Myocyte (in vitro differentiated cells): ENCODE data around the gene ENTHD1. TPM values are rescaled to one million over a fixed set of nuclear protein-coding genes. Genes with fewer than 3 reads are reported as not detected.
A peak's percentile ranks its signal among the peaks of the same experiment; 100 is the strongest.
"Not testable (repeated sequence)": the region's sequence is repeated elsewhere in the genome, so short reads cannot be mapped to it uniquely, and the experiment has no call there.

Experiments
- DNase-seq: peaks from one replicate; pipeline ENCODE4 v3.0.0-alpha.2; 2012; ENCODE audit warnings: low read depth
- total RNA-seq: library from RNA; depleted of rRNA; stranded (reverse); fragments of >200 nt; gene quantifications from 2 replicates; pipeline ENCODE4 v1.2.3, GENCODE V29; 2014

The ENTHD1 gene
- total RNA-seq, 1 donor from 2014 or later: not detected

DNA sequence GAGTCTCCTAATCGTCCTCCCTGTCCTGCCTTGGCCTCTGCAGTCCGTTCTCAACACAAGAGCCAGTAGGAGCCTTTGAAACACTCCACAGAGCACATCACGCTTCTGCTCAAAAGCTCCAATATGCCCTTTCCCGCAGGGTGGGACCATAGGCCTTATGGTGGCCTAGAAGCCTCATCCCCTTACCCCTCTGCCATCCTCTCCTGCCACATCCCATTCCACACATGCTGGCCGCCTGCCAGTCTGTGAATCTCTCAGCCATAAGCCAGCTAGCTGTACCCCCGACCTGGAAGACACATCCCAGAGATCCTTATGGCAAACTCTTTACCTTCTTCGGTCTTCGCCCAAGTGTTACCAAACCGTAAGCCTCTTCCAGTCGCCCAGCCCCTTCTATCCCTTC lies 157.8 kb downstream of the ENTHD1 start:
- no peak for DNase-seq

DNA sequence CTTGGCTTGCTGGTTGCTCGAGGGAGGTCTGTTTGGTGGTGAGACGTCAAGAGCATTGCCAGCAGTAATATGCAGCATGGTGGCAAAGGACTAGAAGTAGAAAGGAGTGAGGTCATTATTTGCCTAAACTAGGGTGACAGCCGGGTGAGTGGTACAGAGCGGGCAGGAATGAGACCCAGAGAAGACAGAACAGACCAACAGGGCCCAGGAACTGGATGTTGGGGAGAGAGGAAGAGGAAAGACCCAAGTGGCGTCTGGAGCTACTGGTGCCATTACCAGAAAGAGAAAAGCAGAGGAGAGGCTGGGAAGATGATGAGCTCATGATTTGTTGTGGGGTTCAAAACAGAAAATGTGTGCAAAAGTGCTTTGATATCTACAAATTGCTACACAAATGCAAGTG lies 158.7 kb downstream of the ENTHD1 start:
- DNase-seq: no peak

DNA sequence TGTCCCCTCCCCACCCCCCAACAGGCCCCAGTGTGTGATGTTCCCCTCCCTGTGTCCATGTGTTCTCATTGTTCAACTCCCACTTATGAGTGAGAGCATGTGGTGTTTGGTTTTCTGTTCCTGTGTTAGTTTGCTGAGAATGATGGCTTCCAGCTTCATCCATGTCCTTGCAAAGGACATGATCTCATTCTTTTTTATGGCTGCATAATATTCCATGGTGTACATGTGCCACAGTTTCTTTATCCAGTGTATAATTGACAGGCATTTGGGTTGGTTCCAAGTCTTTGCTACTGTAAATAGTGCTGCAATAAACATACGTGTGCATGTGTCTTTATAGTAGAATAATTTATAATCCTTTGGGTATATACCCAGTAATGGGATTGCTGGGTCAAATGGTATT lies 159.5 kb downstream of the ENTHD1 start:
- not testable (repeated sequence) for DNase-seq

DNA sequence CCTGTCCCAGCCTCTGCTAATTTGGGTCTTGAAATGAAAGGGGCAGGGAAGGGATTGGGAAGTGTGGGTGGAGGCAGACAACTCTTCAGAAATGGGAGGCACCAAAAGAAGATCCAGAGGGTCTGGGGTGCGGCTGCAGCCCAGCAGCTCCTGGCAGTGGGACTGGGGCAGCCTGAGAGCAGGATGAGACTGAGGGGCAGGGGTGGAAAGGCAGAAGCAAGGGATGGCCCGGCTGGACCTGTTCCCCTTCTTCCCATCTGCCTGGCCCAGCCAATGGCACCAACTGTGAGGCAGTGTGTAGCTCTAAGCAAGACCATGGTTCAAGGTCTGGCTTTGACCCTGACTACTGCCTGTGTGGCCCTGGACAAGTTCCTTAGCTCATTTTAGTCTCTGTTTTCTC lies 160.4 kb downstream of the ENTHD1 start:
- no peak for DNase-seq

DNA sequence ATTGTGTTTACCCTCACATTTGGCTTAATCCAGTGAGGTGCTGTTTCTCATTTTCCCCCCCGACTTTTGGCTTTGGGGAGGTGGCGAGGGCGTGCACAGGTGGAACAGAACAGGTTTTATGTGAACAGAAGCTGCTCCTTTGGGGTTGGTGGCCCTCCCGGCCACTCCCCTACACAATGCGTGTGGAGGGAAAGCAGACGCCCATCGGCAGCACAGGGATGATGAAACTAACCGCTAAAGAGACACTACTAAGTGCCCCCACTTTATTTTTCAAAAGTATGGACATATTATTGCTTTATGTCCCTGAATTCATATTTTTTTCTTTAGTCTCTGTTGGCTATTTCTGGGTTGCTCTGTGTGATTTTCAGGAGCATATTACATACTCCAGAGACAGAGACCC lies 160.9 kb downstream of the ENTHD1 start:
- DNase-seq: no peak

DNA sequence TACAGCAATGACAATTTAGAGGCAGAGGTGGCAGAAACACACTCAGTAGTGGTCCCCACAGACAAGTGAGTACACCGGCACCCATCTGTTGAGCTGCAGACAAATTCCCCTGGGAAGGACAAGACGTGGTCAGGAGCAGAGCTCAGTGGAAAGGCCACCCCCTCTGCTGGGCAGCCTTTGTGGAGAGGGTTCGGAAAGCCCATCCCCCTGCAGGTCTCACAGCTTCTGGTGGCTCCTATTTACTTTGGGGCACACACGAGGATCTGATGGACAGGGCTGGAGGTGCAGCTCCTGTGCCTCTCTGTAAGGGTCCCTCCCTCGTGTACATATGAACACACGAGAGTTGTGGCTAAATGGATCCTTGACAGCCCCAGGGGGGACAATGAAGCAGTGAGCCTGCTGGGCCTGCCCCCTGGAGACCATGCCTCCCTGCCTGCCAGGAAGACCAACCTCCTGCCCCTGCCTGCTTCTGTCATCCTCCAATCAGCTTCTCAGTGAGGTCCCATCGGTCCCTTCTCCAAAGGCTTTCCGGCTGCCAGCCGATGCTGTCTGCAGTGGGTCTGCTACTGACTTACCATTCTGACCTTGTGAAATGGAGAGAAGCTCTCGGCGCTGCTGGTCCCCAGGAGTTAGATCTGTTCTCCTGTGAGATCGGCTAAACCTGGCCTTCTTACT lies 161.5 kb downstream of the ENTHD1 start:
- DNase-seq: no peak

DNA sequence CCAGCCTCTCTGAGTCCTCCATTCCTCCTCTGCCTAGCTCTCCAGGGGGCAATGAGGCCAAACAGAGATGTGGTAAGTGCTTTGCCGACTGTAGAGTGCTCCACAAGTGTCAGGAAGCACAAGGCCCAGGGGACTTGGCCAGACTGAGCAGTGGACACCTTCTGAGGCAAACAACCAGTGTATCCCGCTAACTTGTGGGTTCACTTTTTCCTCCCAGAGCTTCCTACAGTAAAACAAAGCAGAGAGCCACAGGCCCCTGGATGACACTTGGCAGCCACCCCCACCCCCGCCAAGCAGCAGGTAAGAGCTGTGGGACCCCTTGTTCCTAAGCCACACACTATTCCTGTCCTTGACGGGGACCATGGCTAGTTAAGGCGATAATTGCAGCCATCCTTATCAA lies 162.1 kb downstream of the ENTHD1 start:
- DNase-seq: no peak

DNA sequence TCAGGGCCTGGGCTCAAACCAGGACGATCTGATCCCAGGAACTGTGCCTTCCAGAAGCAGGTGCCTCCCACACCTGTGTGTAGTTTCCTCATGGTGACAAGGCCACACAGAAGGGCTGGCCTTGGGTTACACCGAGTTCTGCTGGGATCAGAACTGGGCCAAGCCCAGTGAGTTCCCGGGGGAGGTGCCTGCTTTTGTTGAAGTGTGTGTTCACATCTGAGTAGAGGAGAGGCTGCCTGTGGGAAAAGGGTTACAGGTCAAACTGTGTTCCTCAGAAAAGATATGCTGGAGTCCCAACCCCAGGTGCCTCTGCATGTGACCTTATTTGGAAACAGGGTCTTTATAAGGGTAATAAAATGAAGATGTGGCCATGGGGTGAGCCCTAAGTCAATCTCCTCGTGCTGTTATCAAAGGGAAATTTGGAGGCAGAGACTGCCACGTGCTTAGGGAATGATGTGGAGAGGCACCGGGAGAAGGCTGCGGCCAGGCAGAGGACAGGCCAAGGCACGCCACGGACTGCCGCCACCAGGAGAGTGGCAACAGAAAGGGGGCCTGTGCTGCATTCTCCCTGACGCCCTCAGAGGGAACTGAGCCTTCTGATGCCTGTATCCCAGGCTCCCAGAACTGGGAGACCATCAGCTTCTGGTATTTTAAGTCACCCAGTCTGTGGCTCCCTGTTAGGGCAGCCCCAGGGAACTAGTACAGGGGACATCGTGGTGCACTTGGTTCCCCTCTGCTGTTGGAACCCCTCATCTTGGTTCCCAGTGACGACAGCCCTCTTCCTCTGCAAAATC lies 164.2 kb downstream of the ENTHD1 start:
- no peak for DNase-seq

DNA sequence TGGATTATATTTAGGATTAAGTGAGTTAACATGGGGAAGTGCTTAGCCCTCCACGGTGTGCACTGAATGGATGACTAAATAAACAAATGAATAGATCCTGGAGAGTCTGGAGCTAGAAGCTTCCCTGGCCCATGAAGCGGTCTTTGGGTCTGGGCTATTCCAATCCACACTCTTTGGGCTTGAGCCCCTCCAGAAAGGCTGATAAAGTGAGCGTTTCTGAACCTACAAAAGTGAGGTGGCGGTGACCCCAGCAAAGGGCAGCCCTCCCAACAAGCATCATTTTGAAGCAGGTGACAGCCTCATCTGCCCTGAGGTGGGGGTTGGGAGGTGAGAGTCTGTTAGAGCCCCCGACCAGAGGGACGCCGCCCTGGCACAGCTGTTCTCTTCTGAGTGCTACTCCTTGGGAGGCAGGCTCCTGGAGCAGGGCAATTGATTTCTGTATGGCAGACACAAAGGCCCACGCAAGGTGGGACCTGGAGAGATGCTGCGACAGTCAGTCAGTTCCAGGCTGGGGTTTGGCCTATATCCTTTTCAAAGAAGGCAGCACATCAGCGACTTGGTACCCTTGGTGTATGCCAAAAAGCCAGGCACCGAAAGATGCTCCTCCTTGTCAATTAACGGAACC lies 165.2 kb downstream of the ENTHD1 start:
- no peak for DNase-seq

DNA sequence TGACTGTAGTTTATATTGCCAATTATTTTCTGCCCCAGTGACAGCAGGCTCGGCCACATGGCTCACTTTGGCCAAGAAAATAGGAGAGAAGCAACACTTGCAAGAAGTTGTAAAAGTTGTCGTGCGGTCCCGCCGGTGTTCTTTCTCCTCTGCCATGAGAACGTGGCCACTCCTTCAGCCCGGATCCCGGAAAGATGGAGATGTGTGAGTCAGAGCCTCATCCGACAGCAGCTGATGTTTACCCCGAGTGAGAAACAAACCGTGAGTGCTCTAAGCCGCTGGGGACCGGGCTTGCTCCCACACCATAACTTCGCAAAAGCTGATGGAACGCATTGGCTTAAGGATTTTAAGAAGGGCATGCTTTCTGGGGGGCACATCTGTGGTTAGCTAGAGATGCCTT lies 166.0 kb downstream of the ENTHD1 start:
- DNase-seq: peak; percentile 29

DNA sequence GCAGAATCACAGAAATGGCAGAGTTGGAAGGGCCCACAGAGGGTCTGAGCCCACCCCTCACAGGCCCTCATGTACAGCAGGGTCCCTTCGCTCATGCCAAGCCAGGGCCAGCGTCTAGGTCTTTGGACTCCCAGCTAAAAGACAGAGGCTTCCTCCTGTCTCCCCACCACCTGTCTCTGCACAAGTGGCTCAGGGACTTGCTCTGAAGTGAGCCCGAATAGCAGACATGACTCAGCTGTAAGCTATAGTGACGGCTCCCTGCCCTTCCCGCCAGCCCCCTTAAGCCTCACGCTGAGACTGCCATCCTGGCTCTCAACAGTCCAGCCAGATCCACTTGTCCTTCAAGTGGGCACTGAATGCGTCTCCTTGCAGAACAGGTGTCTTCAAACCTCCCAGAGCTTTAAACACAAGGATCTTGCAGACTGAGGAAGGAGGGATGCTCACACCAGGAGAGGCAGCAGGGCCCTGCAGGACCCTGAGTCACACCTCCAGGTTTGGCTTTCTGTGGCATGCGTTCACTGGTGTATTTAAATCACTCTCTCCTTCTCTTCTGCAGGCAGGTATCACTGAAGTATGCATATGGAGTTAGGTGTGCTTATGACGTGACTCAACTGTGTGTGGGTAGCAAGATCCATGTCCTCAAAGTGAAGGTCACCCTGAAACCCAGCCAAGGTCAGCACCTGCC lies 168.1 kb downstream of the ENTHD1 start:
- no peak for DNase-seq

DNA sequence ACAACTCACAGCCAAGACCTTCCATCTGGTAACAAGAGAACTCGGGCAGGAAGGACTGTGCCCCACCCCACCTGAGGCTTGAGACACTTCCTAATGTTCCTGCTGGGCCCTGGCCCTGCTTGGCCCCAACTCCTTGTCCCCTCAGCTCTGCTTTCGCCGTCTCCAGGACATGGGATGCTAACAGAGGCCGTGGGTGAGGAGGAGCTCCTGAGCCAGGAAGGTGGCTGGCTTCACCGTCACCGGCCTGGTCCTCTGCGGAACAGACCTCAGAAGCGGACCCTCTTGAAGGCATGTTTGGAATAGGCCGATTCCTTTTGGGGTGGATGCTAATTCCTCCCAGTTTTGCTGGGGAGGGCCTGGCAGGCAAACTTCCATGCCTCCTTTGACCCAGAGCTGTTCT lies 168.7 kb downstream of the ENTHD1 start:
- DNase-seq: no peak

DNA sequence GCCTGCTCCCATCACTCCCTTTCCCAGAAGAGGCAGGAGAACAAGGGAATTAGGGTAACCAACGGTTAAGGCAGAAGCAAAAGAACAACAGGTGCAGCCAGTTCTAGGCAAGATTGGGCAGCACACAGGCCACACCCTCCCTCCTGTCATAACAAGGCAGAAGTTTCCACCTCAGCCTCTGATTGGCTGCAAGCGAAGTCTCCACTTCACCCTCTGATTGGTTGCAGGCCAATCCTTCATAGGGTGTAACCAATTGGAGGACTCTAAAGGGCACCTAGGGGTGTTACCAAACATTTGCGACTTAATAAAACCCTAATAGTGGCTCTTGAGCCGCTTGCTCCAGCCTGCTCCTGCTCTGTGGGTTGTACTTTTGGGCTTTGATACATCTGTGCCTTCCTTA lies 169.2 kb downstream of the ENTHD1 start:
- DNase-seq: peak; percentile 18

DNA sequence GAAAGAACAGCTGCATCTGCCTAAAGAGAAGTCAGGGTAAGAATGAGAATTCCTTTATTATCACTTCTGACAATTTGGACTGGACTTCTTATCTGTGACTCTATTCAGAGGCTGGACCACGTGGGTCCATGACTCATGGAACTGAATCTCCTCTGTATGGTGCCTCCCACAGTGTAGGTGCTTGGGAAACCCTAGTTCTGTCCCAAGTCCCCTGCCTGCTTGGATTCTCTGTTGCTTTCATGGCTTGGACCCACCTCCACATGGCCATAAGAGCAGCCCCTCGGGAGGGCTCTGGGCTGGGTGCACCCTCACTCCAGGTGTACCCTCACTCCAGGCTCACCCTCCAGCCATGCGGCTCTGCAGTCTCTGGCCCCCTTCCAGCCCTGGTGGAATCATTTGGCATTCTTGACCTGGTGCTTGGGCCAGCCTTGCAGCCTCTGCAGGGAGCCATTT lies 169.6 kb downstream of the ENTHD1 start:
- DNase-seq: no peak

DNA sequence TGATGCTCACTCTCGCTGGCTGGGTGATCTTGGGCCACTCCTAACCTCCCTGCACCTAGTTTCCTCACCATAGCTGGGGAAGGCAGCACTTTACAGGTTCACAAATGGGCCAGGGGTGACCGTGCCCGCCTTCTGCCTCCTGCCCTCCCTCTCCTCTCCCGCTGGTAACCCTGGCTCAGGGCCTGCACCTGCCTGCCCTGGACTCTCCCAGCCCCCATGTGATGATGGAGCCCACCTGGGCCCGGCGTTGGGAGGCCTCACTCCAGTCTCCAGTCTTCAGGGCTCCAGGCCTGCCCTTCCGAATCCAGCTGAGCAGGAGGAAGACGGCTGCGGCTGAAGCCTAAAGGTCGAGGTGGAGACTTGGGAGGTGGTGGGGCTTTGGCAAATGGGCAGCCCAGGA lies 170.1 kb downstream of the ENTHD1 start:
- no peak for DNase-seq

DNA sequence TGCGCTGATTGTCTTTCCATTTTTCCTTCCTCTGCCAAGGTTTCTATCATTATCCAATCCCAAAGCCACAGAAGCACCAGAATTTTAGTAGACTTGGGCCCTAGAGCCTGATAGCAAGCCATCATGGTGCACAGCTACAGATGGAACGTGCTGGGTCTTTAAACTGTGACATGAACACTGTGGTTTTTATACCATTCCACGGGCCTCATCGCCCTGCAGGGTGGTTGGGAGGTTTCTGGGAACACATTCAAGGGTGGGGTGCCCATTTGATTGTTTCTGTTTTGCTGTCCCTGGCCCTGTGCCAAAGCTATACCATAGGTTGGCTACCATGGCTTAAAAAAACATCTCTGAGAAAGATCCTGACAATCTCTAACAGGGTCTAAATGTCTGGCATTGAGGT lies 171.1 kb downstream of the ENTHD1 start:
- DNase-seq: no peak

DNA sequence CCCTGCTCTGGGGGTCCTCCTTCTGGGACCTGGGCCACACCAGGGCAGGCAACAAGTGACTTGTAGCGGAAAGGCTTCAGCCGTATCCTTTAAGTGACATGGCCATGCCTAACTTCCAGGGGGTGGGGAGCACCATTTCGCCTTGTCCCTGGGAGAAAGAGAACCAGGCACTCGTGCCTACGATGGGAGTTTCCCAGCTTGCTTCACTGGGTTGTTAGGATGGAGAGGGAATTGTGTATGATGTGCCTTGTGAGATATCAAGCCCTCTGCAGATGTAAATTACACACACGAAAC lies 171.6 kb downstream of the ENTHD1 start:
- no peak for DNase-seq

DNA sequence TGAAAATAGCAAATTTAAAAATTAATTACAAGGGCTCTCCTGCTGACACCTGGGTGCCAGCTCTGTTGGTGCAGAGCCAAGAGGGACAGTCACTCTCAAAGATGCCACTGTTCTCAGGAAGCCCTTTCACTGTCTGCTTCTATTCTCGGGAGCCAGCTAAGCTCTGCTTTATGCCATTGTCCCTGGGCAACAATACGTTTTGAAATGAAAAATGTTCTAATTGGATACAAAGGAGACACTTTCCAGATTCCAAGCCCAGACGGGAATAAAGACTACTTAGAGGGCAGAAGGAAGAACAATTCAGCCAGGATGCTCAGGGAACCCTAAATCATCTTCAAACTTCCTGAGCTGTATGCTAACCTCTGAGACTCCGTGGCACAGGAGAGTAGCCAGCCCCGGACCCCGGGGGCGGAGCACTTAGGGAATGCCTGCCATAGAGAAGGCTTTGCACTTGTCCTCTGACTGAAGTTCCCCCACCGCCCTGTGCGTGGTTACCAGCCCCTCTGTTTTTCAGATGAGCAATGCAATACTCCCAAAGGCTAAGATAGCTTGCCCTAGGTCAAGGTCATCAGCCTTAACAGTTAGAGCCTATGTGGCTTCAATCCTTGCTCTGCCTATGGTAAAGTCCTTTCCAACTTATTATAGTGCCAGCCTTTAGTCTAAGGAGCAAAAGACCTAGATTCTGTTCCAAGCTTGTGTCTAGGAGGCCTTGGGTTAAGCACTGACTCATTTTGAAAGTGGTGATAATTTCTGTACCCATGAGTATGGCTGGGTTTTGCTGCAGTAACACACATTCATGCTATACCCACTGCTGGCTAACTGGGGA lies 172.1 kb downstream of the ENTHD1 start:
- DNase-seq: no peak

DNA sequence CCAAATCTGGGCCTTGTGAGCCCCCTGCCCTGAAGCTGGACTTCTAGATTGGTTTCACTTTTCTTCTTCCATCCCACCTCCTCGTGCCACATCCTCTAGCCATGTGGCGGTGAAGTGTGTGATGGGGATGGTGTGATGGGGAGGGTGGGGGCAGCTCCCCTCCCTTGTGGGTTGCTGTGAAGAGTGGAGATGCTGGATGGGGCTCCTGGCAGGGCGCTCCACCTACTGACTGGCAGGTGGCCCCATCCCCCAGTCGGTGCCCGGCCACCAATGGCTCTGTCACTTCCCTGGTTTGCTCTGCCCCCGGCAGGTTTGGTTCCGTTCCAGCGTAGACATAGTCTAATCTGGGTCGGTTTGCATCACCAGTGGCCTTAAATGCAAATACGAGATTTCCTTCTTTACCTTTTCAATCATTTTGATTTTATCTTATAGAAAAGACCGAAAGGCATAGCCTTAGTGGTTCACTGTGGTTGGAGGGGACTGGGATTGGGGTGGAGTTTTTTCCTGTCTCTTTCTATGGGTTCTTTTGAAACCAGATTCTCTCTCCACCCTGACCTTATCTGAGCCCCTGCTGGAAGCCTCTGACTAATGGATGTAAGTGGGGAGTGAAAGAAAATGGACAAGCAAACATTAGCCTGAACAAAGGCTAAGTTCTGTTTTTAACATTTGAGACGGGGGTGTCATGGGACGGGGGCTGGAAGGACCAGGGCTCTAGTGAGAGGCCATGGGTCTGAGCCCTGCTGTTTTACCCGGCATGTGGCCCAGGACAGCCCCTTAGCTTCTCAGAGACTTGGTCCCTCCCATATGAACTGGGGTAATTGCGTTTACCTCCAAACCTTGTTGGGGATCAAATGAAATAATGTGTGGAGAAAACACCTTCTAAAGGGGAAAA lies 173.8 kb downstream of the ENTHD1 start:
- DNase-seq: no peak

DNA sequence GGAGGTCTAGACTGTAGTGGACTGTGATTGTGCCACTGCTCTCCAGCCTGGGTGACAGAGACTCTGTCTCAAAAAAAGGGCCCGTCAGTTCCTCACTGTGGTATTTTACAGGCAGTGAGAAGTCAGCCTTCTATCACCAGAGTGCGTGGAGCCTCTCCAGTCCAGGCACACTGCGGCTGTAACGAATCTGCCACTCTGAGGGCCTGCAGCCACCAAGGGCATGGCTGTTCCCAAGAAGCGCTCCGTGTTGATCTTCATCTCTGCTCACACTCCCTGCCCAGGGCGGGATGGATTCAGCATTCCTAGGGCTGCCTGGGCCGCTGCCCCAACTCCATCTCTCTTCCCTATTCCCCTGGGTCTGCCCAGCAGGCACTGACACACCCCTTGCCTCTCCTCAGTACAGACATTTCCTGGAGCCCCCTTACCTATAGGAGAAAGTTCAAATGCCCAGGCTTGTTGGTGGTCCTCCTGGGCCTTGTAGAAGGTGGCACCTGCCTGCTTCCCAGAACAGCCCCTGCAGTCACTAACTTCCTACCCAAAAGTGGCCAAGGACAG lies 174.6 kb downstream of the ENTHD1 start:
- DNase-seq: no peak
